Heart left ventricle (tissue), 13 donors: ENCODE data around the gene VWA8.

Experiments
- POLR2A ChIP-seq, 2 donors: fragments of 450-650 bp; IDR thresholded peaks; one replicate each; pipeline ENCODE4 v1.6.1; 2017; ENCODE audit warnings: antibody characterized with exemption in 2 of 2, mild to moderate bottlenecking in 2 of 2, moderate library complexity in 2 of 2
- TF ChIP-seq, protein P1 (sequence below), 12 donors: fragments of 200-600 bp; sonication (generic) in 4 of 12; IDR thresholded peaks; one replicate each; pipeline versions ENCODE4 v1.5.0 to v1.8.0; 2018 to 2022; ENCODE audit warnings: antibody characterized with exemption in 12 of 12, mild to moderate bottlenecking in 5 of 12
- donor health status: ischemic (EF 13 %, LVEDD 7.1; RV severe dilation, severe dysfunction).
- donor health status: DM: no; HTN: yes; CAD: no.
- donor health status: DM: no; HTN: no; CAD: no.
- donor health status: ischemic (EF 25% LVEDD 6.9; RV normal size, moderate dysfunction).
- donor health status: ischemic (EF 25% LVEDD 5.7; RV mildly dilated, moderate dysfunction).
- donor health status: ischemic (EF 35%, LVEDD 5.7; RV mildly dilated, moderate dysfunction).
- donor health status: nonischemic (EF 11% LVEDD 7.7; RV severe dilation, severe dysfunction).
- donor health status: DM: yes; HTN: yes; CAD: no.
- donor health status: PGD.
- donor health status: ischemic (EF 29% LVEDD 5.4; RV normal size, mild dysfunction).
- donor health status: nonischemic (EF 23%, LVEDD 6.1; RV moderate dilation, normal function).

DNA sequence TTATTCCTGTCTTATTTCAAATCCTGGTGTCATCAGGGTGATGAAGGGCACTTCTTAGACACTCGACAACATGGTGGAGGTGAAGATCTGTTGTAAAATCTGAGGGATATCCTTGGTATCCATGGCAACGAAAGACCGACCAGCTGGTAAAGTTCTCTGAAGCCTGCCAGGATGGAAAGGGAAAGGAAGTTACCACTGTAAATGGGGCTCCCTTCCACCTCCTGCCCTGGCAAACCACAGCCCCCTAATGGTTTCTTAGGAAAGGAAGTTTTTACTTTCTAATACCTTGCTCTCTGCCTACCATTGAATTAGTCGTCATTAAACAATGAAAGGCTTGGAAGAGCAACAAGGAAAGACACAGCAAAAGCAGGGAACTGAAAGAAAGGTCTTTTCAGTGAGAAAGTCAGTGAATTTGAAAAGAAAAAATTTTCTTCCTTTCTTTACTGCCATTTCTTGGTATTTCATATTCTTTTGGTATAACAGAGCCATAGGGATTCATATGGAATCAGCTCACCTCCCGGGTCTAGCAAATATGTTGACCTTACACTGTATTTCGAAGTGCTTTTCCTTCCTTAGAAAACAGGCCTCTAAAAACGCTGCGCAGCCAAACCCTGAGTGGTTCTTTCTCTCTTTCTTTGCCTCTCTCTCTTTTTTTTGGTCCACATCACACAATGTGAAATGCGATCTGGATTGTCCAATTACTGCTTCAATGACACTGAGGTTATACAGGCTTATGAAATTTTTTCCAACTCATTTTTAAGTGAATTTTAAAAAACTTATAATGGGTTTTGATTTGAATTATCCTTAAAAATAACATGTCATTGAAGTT lies 392.6 kb downstream of the VWA8 start:
- TF ChIP-seq, protein P1, sequence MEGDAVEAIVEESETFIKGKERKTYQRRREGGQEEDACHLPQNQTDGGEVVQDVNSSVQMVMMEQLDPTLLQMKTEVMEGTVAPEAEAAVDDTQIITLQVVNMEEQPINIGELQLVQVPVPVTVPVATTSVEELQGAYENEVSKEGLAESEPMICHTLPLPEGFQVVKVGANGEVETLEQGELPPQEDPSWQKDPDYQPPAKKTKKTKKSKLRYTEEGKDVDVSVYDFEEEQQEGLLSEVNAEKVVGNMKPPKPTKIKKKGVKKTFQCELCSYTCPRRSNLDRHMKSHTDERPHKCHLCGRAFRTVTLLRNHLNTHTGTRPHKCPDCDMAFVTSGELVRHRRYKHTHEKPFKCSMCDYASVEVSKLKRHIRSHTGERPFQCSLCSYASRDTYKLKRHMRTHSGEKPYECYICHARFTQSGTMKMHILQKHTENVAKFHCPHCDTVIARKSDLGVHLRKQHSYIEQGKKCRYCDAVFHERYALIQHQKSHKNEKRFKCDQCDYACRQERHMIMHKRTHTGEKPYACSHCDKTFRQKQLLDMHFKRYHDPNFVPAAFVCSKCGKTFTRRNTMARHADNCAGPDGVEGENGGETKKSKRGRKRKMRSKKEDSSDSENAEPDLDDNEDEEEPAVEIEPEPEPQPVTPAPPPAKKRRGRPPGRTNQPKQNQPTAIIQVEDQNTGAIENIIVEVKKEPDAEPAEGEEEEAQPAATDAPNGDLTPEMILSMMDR (IDR thresholded peaks at IDR 0.05): no peak
- TF ChIP-seq POLR2A (IDR thresholded peaks at IDR 0.05): no peak
